Astrocyte (in vitro differentiated cells and primary cell): ENCODE measurements around the gene LAMA4. TPM values are rescaled to one million over a fixed set of nuclear protein-coding genes. Genes with fewer than 3 reads are reported as not detected.

Source experiments
- DNase-seq: peaks from one replicate; pipeline ENCODE4 v3.0.0-alpha.2; 2010; ENCODE audit warnings: low read depth
- FAIRE-seq: peaks from 2 replicates; lab custom pipeline; 2011; peaks lifted over from hg19 to GRCh38; lab: Jason Lieb, UNC
- H2AFZ ChIP-seq: 2 replicates; pipeline ENCODE4 v1.6.0; 2012; ENCODE audit warnings: low read depth, low read length, inconsistent platforms
- H3K27ac ChIP-seq: 2 replicates; pipeline ENCODE4 v1.5.1; 2011; ENCODE audit warnings: low read depth, low read length, inconsistent platforms
- H3K27me3 ChIP-seq: 2 replicates; pipeline ENCODE4 v1.6.0; 2011; ENCODE audit warnings: low read length, inconsistent platforms; ENCODE audit not compliant: insufficient read depth
- H3K36me3 ChIP-seq: 2 replicates; pipeline ENCODE4 v1.5.1; 2011; ENCODE audit warnings: low read length, inconsistent platforms; ENCODE audit not compliant: insufficient read depth
- H3K4me1 ChIP-seq: 2 replicates; pipeline ENCODE4 v1.5.1; 2011; ENCODE audit warnings: low read length, inconsistent platforms; ENCODE audit not compliant: insufficient read depth
- H3K4me2 ChIP-seq: 2 replicates; pipeline ENCODE4 v1.6.0; 2012; ENCODE audit warnings: low read length, inconsistent platforms
- H3K4me3 ChIP-seq: 2 replicates; pipeline ENCODE4 v1.5.1; 2011; ENCODE audit warnings: low read depth, mild to moderate bottlenecking, low read length, inconsistent platforms; ENCODE audit not compliant: insufficient read depth
- H3K79me2 ChIP-seq: 2 replicates; pipeline ENCODE4 v1.6.0; 2012; ENCODE audit warnings: mild to moderate bottlenecking, low read length, inconsistent platforms; ENCODE audit not compliant: insufficient read depth
- H3K9ac ChIP-seq: 2 replicates; pipeline ENCODE4 v1.6.0; 2012; ENCODE audit warnings: mild to moderate bottlenecking, low read length, inconsistent platforms
- H3K9me3 ChIP-seq: 2 replicates; pipeline ENCODE4 v1.5.1; 2012; ENCODE audit warnings: low read depth, mild to moderate bottlenecking, low read length, inconsistent platforms; ENCODE audit not compliant: insufficient read depth
- H4K20me1 ChIP-seq: 2 replicates; pipeline ENCODE4 v1.6.0; 2012; ENCODE audit warnings: low read length, inconsistent platforms; ENCODE audit not compliant: insufficient read depth
- H3K27ac Mint-ChIP-seq: one replicate; pipeline ENCODE4 v1.8.0; 2021; ENCODE audit warnings: mild to moderate bottlenecking, mixed read lengths; ENCODE audit not compliant: unreplicated experiment
- H3K27me3 Mint-ChIP-seq: one replicate; pipeline ENCODE4 v1.8.0; 2021; ENCODE audit warnings: low read depth, mixed read lengths; ENCODE audit not compliant: unreplicated experiment
- H3K36me3 Mint-ChIP-seq: one replicate; pipeline ENCODE4 v1.8.0; 2021; ENCODE audit warnings: low read depth, mixed read lengths; ENCODE audit not compliant: unreplicated experiment
- H3K4me1 Mint-ChIP-seq: one replicate; pipeline ENCODE4 v1.8.0; 2021; ENCODE audit warnings: low read depth, mixed read lengths; ENCODE audit not compliant: unreplicated experiment
- H3K4me3 Mint-ChIP-seq: one replicate; pipeline ENCODE4 v1.8.0; 2021; ENCODE audit warnings: mild to moderate bottlenecking, moderate library complexity, mixed read lengths; ENCODE audit not compliant: unreplicated experiment
- H3K9me3 Mint-ChIP-seq: one replicate; pipeline ENCODE4 v1.8.0; 2021; ENCODE audit warnings: mild to moderate bottlenecking, mixed read lengths; ENCODE audit not compliant: unreplicated experiment
- CTCF ChIP-seq: IDR thresholded peaks from 2 replicates; pipeline ENCODE4 v1.5.1; 2011; ENCODE audit warnings: low read depth, mild to moderate bottlenecking, inconsistent platforms, low read length, moderate library complexity; ENCODE audit not compliant: insufficient read depth
- EZH2 ChIP-seq: IDR thresholded peaks from 2 replicates; pipeline ENCODE4 v1.6.1; 2012; ENCODE audit warnings: mild to moderate bottlenecking, low read length, inconsistent platforms; ENCODE audit not compliant: insufficient read depth
- total RNA-seq: library from RNA; stranded (reverse); gene quantifications from 2 replicates; pipeline ENCODE4 v1.2.1, GENCODE V29; 2021

Gene LAMA4
- total RNA-seq, 1 donor from 2014 or later: 2.0 TPM

- Histone ChIP-seq H3K9ac (no peak overlapping the region), H3K36me3 (peaks cover 17% of the 10 kb centered on the region)
- no peaks in the 10 kb centered on the region for H3K4me1 Mint-ChIP-seq
Measured at GRCh38 chr6:112128208-112128607, 126.2 kb downstream of the LAMA4 start.

GRCh38 chr6:112123982-112124381 is 130.4 kb downstream of the LAMA4 start:
- no peak for DNase-seq
- Mint-ChIP-seq H3K4me3 (no peak overlapping the region), H3K27ac (no peak overlapping the region), H3K36me3 (no peaks in the 10 kb centered on the region), H3K9me3 (no peaks in the 10 kb centered on the region), H3K4me1 (no peaks in the 10 kb centered on the region), H3K27me3 (no peaks in the 10 kb centered on the region)
- H3K4me1 ChIP-seq: no peaks in the 10 kb centered on the region
- H2AFZ ChIP-seq: no peak overlapping the region
- FAIRE-seq: no peak
- no peak overlapping the region for H3K27ac ChIP-seq
- H3K27me3 ChIP-seq: no peaks in the 10 kb centered on the region
- H4K20me1 ChIP-seq: no peaks in the 10 kb centered on the region
- H3K9ac ChIP-seq: no peak overlapping the region
- peaks cover 19% of the 10 kb centered on the region for H3K36me3 ChIP-seq
- H3K4me3 ChIP-seq: no peak overlapping the region
- no peaks in the 10 kb centered on the region for H3K79me2 ChIP-seq
- TF ChIP-seq CTCF (no peak), EZH2 (no peak)
- no peak overlapping the region for H3K4me2 ChIP-seq
- no peaks in the 10 kb centered on the region for H3K9me3 ChIP-seq

More at GRCh38 chr6:112128208-112128607, 126.2 kb downstream of the LAMA4 start:
- peaks cover 3% of the 10 kb centered on the region for H3K9me3 Mint-ChIP-seq
- Histone ChIP-seq H3K27ac (no peak overlapping the region), H3K4me3 (no peak overlapping the region), H4K20me1 (no peaks in the 10 kb centered on the region), H3K9me3 (no peaks in the 10 kb centered on the region), H3K4me1 (no peaks in the 10 kb centered on the region), H2AFZ (no peak overlapping the region), H3K79me2 (no peaks in the 10 kb centered on the region), H3K27me3 (no peaks in the 10 kb centered on the region), H3K4me2 (no peak overlapping the region)
- H3K4me3 Mint-ChIP-seq: no peak overlapping the region
- no peak for TF ChIP-seq EZH2
- TF ChIP-seq CTCF: no peak
- DNase-seq (no peak), FAIRE-seq (no peak)
- H3K36me3 Mint-ChIP-seq: no peaks in the 10 kb centered on the region
- no peaks in the 10 kb centered on the region for H3K27me3 Mint-ChIP-seq
- no peak overlapping the region for H3K27ac Mint-ChIP-seq

- Mint-ChIP-seq H3K36me3 (no peaks in the 10 kb centered on the region), H3K9me3 (no peaks in the 10 kb centered on the region), H3K27ac (no peak overlapping the region), H3K4me1 (peaks cover 4% of the 10 kb centered on the region), H3K4me3 (no peak overlapping the region), H3K27me3 (no peaks in the 10 kb centered on the region)
- no peak overlapping the region for H3K4me2 ChIP-seq
- H3K9ac ChIP-seq: no peak overlapping the region
- TF ChIP-seq EZH2: no peak
- no peak for TF ChIP-seq CTCF
- H3K27me3 ChIP-seq: no peaks in the 10 kb centered on the region
- H4K20me1 ChIP-seq: no peaks in the 10 kb centered on the region
- H3K4me1 ChIP-seq: peaks cover under 1% of the 10 kb centered on the region
- no peaks in the 10 kb centered on the region for H3K9me3 ChIP-seq
- H2AFZ ChIP-seq: no peak overlapping the region
- H3K4me3 ChIP-seq: no peak overlapping the region
- H3K79me2 ChIP-seq: no peaks in the 10 kb centered on the region
- FAIRE-seq (no peak), DNase-seq (no peak)
- no peak overlapping the region for H3K27ac ChIP-seq
- peaks cover 19% of the 10 kb centered on the region for H3K36me3 ChIP-seq
Measured at GRCh38 chr6:112122756-112123155, 131.6 kb downstream of the LAMA4 start.
